Measurements from ENCODE around the gene CCDC80. TPM values are rescaled to one million over a fixed set of nuclear protein-coding genes. Genes with fewer than 3 reads are reported as not detected.

CCDC80 gene
- total RNA-seq, 1 donor from 2014 or later = 25.6 TPM

GRCh38 chr3:112602217-112602838, 38.6 kb downstream of the CCDC80 start:
- no peak overlapping the region for H3K27ac ChIP-seq (ENCODE audit: low read depth, low read length)
- H3K36me3 ChIP-seq (ENCODE audit: control insufficient read depth in 3 of 3, insufficient read depth in 3 of 3, low read length in 3 of 3) = peaks cover 0 to 3% (median 0%) of the 10 kb centered on the region in 3 donors
- no peak overlapping the region for H3K9ac ChIP-seq (ENCODE audit: low read depth in 1 of 3, low read length in 3 of 3)

GRCh38 chr3:112598731-112599130, 42.2 kb downstream of the CCDC80 start:
- H3K4me3 ChIP-seq (ENCODE audit: low read length in 3 of 3) = no peak overlapping the region
- no peaks in the 10 kb centered on the region for H3K4me1 ChIP-seq (ENCODE audit: control insufficient read depth in 3 of 3, insufficient read depth in 3 of 3, low read length in 3 of 3)
- H3K9ac ChIP-seq (ENCODE audit: low read depth in 1 of 3, low read length in 3 of 3) = no peak overlapping the region
- H3K9me3 ChIP-seq (ENCODE audit: control insufficient read depth in 3 of 3, low read length in 3 of 3) = no peaks in the 10 kb centered on the region
- no peak overlapping the region for H3K27ac ChIP-seq (ENCODE audit: low read depth, low read length)
- no peaks in the 10 kb centered on the region for H3K27me3 ChIP-seq (ENCODE audit: control insufficient read depth in 3 of 3, insufficient read depth in 3 of 3, low read length in 3 of 3)
- H3K36me3 ChIP-seq (ENCODE audit: control insufficient read depth in 3 of 3, insufficient read depth in 3 of 3, low read length in 3 of 3) = no peaks in the 10 kb centered on the region

More at GRCh38 chr3:112602217-112602838, 38.6 kb downstream of the CCDC80 start:
- Histone ChIP-seq H3K9me3 (ENCODE audit: control insufficient read depth in 3 of 3, low read length in 3 of 3) (no peaks in the 10 kb centered on the region), H3K27me3 (ENCODE audit: control insufficient read depth in 3 of 3, insufficient read depth in 3 of 3, low read length in 3 of 3) (no peaks in the 10 kb centered on the region), H3K4me1 (ENCODE audit: control insufficient read depth in 3 of 3, insufficient read depth in 3 of 3, low read length in 3 of 3) (no peaks in the 10 kb centered on the region), H3K4me3 (ENCODE audit: low read length in 3 of 3) (no peak overlapping the region)

GRCh38 chr3:112597945-112598344, 43.0 kb downstream of the CCDC80 start:
- Histone ChIP-seq H3K4me1 (ENCODE audit: control insufficient read depth in 3 of 3, insufficient read depth in 3 of 3, low read length in 3 of 3) (no peaks in the 10 kb centered on the region), H3K36me3 (ENCODE audit: control insufficient read depth in 3 of 3, insufficient read depth in 3 of 3, low read length in 3 of 3) (no peaks in the 10 kb centered on the region), H3K9me3 (ENCODE audit: control insufficient read depth in 3 of 3, low read length in 3 of 3) (no peaks in the 10 kb centered on the region)

GRCh38 chr3:112594856-112595255, 46.1 kb downstream of the CCDC80 start:
- Histone ChIP-seq H3K9me3 (ENCODE audit: control insufficient read depth in 3 of 3, low read length in 3 of 3) (no peaks in the 10 kb centered on the region), H3K4me1 (ENCODE audit: control insufficient read depth in 3 of 3, insufficient read depth in 3 of 3, low read length in 3 of 3) (no peaks in the 10 kb centered on the region), H3K4me3 (ENCODE audit: low read length in 3 of 3) (no peak overlapping the region), H3K9ac (ENCODE audit: low read depth in 1 of 3, low read length in 3 of 3) (no peak overlapping the region), H3K36me3 (ENCODE audit: control insufficient read depth in 3 of 3, insufficient read depth in 3 of 3, low read length in 3 of 3) (no peaks in the 10 kb centered on the region), H3K27ac (ENCODE audit: low read depth, low read length) (no peak overlapping the region), H3K27me3 (ENCODE audit: control insufficient read depth in 3 of 3, insufficient read depth in 3 of 3, low read length in 3 of 3) (no peaks in the 10 kb centered on the region)

More at GRCh38 chr3:112597945-112598344, 43.0 kb downstream of the CCDC80 start:
- Histone ChIP-seq H3K27me3 (ENCODE audit: control insufficient read depth in 3 of 3, insufficient read depth in 3 of 3, low read length in 3 of 3) (no peaks in the 10 kb centered on the region), H3K9ac (ENCODE audit: low read depth in 1 of 3, low read length in 3 of 3) (no peak overlapping the region), H3K4me3 (ENCODE audit: low read length in 3 of 3) (no peak overlapping the region), H3K27ac (ENCODE audit: low read depth, low read length) (no peak overlapping the region)

- Histone ChIP-seq H3K9ac (ENCODE audit: low read depth in 1 of 3, low read length in 3 of 3) (no peak overlapping the region), H3K9me3 (ENCODE audit: control insufficient read depth in 3 of 3, low read length in 3 of 3) (no peaks in the 10 kb centered on the region), H3K4me1 (ENCODE audit: control insufficient read depth in 3 of 3, insufficient read depth in 3 of 3, low read length in 3 of 3) (no peaks in the 10 kb centered on the region), H3K27me3 (ENCODE audit: control insufficient read depth in 3 of 3, insufficient read depth in 3 of 3, low read length in 3 of 3) (no peaks in the 10 kb centered on the region), H3K27ac (ENCODE audit: low read depth, low read length) (no peak overlapping the region), H3K4me3 (ENCODE audit: low read length in 3 of 3) (no peak overlapping the region), H3K36me3 (ENCODE audit: control insufficient read depth in 3 of 3, insufficient read depth in 3 of 3, low read length in 3 of 3) (no peaks in the 10 kb centered on the region)
These were observed 47.7 kb downstream of the CCDC80 start for GRCh38 chr3:112593258-112593657.

- Histone ChIP-seq H3K27ac (ENCODE audit: low read depth, low read length) (no peak overlapping the region), H3K4me1 (ENCODE audit: control insufficient read depth in 3 of 3, insufficient read depth in 3 of 3, low read length in 3 of 3) (peaks cover 0 to 3% (median 0%) of the 10 kb centered on the region in 3 donors), H3K36me3 (ENCODE audit: control insufficient read depth in 3 of 3, insufficient read depth in 3 of 3, low read length in 3 of 3) (peaks cover 0 to 19% (median 9%) of the 10 kb centered on the region in 3 donors), H3K27me3 (ENCODE audit: control insufficient read depth in 3 of 3, insufficient read depth in 3 of 3, low read length in 3 of 3) (no peaks in the 10 kb centered on the region), H3K9ac (ENCODE audit: low read depth in 1 of 3, low read length in 3 of 3) (no peak overlapping the region), H3K9me3 (ENCODE audit: control insufficient read depth in 3 of 3, low read length in 3 of 3) (no peaks in the 10 kb centered on the region), H3K4me3 (ENCODE audit: low read length in 3 of 3) (no peak overlapping the region)
These were observed 53.6 kb downstream of the CCDC80 start for GRCh38 chr3:112587336-112587735.

- Histone ChIP-seq H3K4me3 (ENCODE audit: low read length in 3 of 3) (no peak overlapping the region), H3K36me3 (ENCODE audit: control insufficient read depth in 3 of 3, insufficient read depth in 3 of 3, low read length in 3 of 3) (peaks cover 4 to 22% (median 18%) of the 10 kb centered on the region in 3 donors), H3K9ac (ENCODE audit: low read depth in 1 of 3, low read length in 3 of 3) (no peak overlapping the region), H3K9me3 (ENCODE audit: control insufficient read depth in 3 of 3, low read length in 3 of 3) (no peaks in the 10 kb centered on the region), H3K27ac (ENCODE audit: low read depth, low read length) (no peak overlapping the region), H3K4me1 (ENCODE audit: control insufficient read depth in 3 of 3, insufficient read depth in 3 of 3, low read length in 3 of 3) (peaks cover 0 to 3% (median 0%) of the 10 kb centered on the region in 3 donors), H3K27me3 (ENCODE audit: control insufficient read depth in 3 of 3, insufficient read depth in 3 of 3, low read length in 3 of 3) (no peaks in the 10 kb centered on the region)
These were observed 55.2 kb downstream of the CCDC80 start for GRCh38 chr3:112585782-112586181.

GRCh38 chr3:112583105-112583504, 57.8 kb downstream of the CCDC80 start:
- H3K36me3 ChIP-seq (ENCODE audit: control insufficient read depth in 3 of 3, insufficient read depth in 3 of 3, low read length in 3 of 3) = peaks cover 5 to 33% (median 26%) of the 10 kb centered on the region in 3 donors
- H3K4me3 ChIP-seq (ENCODE audit: low read length in 3 of 3) = no peak overlapping the region
- H3K9me3 ChIP-seq (ENCODE audit: control insufficient read depth in 3 of 3, low read length in 3 of 3) = no peaks in the 10 kb centered on the region
- H3K9ac ChIP-seq (ENCODE audit: low read depth in 1 of 3, low read length in 3 of 3) = no peak overlapping the region
- no peaks in the 10 kb centered on the region for H3K27me3 ChIP-seq (ENCODE audit: control insufficient read depth in 3 of 3, insufficient read depth in 3 of 3, low read length in 3 of 3)
- H3K4me1 ChIP-seq (ENCODE audit: control insufficient read depth in 3 of 3, insufficient read depth in 3 of 3, low read length in 3 of 3) = peaks cover 0 to 3% (median 0%) of the 10 kb centered on the region in 3 donors
- no peak overlapping the region for H3K27ac ChIP-seq (ENCODE audit: low read depth, low read length)

GRCh38 chr3:112582244-112582874, 58.6 kb downstream of the CCDC80 start:
- no peak overlapping the region for H3K27ac ChIP-seq (ENCODE audit: low read depth, low read length)
- no peak overlapping the region for H3K9ac ChIP-seq (ENCODE audit: low read depth in 1 of 3, low read length in 3 of 3)
- H3K27me3 ChIP-seq (ENCODE audit: control insufficient read depth in 3 of 3, insufficient read depth in 3 of 3, low read length in 3 of 3) = no peaks in the 10 kb centered on the region
- H3K4me3 ChIP-seq (ENCODE audit: low read length in 3 of 3) = no peak overlapping the region
- H3K9me3 ChIP-seq (ENCODE audit: control insufficient read depth in 3 of 3, low read length in 3 of 3) = no peaks in the 10 kb centered on the region
- peaks cover 5 to 33% (median 26%) of the 10 kb centered on the region in 3 donors for H3K36me3 ChIP-seq (ENCODE audit: control insufficient read depth in 3 of 3, insufficient read depth in 3 of 3, low read length in 3 of 3)
- H3K4me1 ChIP-seq (ENCODE audit: control insufficient read depth in 3 of 3, insufficient read depth in 3 of 3, low read length in 3 of 3) = peaks cover 0 to 3% (median 0%) of the 10 kb centered on the region in 3 donors

- Histone ChIP-seq H3K4me1 (ENCODE audit: control insufficient read depth in 3 of 3, insufficient read depth in 3 of 3, low read length in 3 of 3) (no peaks in the 10 kb centered on the region), H3K27me3 (ENCODE audit: control insufficient read depth in 3 of 3, insufficient read depth in 3 of 3, low read length in 3 of 3) (no peaks in the 10 kb centered on the region), H3K36me3 (ENCODE audit: control insufficient read depth in 3 of 3, insufficient read depth in 3 of 3, low read length in 3 of 3) (peaks cover 5 to 32% (median 28%) of the 10 kb centered on the region in 3 donors), H3K9me3 (ENCODE audit: control insufficient read depth in 3 of 3, low read length in 3 of 3) (no peaks in the 10 kb centered on the region), H3K27ac (ENCODE audit: low read depth, low read length) (no peak overlapping the region), H3K4me3 (ENCODE audit: low read length in 3 of 3) (no peak overlapping the region), H3K9ac (ENCODE audit: low read depth in 1 of 3, low read length in 3 of 3) (no peak overlapping the region)
These were observed 61.2 kb downstream of the CCDC80 start for GRCh38 chr3:112579697-112580096.
